CD4-positive, alpha-beta T cell treated with Interleukin-2 at 100 ng/mL for 4 hours (primary cell): ENCODE data around the gene CFH.
"Not testable (repeated sequence)": the region's sequence is repeated elsewhere in the genome, so short reads cannot be mapped to it uniquely, and the experiment has no call there.

Experiments used
- DNase-seq: peaks from one replicate; pipeline ENCODE4 v3.0.0-alpha.2; 2020; ENCODE audit warnings: low spot score

The CFH gene

DNA sequence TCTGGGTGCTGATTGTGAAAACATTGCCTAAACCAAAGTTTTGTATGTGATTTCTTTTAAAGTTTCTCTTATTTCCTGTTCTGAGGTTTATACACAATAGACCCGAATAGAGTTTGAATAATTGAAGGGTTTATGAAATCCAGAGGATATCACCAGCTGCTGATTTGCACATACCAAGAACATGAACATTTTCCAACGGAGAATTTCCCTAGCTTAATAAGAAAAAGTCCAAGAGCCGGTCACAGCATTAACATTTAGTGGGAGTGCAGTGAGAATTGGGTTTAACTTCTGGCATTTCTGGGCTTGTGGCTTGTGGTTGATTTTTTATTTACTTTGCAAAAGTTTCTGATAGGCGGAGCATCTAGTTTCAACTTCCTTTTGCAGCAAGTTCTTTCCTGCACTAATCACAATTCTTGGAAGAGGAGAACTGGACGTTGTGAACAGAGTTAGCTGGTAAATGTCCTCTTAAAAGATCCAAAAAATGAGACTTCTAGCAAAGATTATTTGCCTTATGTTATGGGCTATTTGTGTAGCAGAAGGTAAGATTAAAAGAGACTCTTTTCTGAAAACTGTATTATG, at the start of gene CFH:
Gene CFH, plus strand, starts transcription at position 407 of the 579 bp plus-strand sequence. Its CDS starts 75 bp downstream, at position 482.
- DNase-seq = peak; percentile 8

DNA sequence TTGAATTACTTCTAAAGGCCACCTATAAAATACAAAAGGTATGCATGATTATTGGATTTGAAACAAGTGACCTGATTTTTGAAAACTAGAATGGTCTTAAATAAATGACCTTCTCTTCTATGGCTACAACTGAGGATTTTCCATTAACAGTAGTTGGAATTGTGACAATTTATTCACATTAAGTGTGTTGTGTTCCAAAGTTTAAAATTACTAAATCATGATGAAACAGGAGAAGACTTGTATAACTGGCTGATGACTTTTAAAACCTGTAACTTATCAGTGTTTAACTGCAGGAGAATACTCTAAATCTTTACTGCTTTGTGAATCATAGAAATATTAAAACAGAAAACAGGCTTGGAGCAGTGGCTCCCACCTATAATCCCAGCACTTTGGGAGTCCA, 48.2 kb upstream of the CFH start:
- no peak for DNase-seq

DNA sequence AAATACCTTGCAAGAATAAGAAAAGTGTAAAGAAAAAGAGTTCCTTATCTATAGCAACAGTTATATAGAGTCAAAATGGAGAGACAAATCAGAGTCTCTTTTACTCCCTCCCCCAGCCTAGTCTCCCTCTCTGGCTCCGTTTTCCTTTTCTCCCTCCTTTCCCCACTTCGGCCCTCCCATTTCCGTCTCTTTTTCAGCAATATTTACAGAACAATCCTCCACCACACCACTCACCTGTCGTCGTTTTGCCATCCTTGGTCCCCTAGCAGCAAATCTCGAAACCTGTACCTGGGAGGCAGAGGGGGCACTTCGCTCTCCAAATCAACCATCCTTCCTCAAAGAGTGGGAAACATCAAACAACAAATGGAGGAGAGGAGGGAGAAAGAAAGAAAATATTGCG, 43.9 kb upstream of the CFH start:
- no peak for DNase-seq

DNA sequence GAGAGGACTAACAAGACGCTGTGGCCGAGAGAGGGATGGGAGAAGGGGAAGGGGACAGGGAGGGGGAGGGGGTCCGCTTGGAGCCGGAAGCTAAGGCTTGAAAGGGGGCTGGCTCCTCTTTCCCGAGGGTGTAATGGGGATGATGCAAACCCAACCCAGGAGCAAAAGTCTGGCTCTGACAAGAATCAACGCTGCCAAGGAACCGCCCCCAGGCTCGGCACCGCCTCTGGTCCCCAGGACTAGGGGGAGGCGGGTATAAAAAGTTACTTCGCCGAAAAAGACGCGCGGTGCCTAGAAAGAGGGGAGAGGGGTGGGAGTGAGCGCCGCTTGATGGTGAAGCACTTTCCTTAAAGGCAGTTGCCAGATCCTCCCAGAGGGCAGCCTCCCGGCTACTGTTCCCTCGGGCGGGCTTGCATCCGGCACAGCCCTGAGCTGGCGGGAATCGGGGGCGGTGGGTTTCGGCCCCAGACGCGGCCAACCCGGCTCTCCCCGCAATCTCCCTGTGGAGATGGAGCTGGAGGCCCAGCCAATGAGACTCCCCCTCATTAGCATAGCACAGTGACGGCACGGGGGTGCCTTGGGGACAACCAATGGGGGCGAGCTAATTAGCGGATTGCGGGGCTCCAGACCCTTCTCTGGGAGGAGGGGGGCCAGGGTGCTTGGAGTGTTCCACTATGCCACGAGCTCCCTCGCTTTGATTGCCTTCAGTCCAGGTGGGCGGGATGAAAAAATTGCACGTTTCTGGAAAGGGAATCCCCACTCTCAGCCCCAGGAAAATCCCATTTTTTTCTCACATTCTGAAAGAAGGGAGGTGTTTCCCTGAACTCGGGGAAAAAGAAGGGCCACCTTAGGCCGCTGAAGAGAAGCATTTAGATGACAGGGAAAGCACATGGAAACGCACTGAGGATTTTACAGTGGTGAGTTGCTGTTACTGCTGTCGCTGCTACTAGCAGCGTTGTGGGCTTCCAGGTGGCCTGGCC, 43.2 kb upstream of the CFH start, which contains the start of gene KCNT2:
Gene KCNT2, minus strand, starts transcription at position 51 of the 980 bp plus-strand sequence. CDS start 131 bp downstream, outside the sequence.
- DNase-seq = no peak

DNA sequence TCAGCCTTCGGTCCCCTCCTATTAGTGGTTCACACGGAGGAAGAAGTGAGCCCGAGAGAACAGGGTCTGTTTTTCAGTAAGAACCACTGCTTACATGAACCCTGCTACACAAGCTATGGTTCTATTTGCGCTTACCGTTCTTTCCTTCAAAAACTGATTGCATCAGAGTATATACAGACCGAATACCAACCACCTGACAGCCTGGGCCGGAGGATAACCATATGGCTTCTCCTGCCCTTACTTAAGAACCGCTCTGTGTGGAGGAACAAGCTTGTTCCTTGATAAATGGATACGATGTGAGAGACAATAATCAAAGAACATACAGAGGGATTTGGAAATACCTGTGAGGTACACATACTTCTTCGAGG, 42.5 kb upstream of the CFH start:
- no peak for DNase-seq

DNA sequence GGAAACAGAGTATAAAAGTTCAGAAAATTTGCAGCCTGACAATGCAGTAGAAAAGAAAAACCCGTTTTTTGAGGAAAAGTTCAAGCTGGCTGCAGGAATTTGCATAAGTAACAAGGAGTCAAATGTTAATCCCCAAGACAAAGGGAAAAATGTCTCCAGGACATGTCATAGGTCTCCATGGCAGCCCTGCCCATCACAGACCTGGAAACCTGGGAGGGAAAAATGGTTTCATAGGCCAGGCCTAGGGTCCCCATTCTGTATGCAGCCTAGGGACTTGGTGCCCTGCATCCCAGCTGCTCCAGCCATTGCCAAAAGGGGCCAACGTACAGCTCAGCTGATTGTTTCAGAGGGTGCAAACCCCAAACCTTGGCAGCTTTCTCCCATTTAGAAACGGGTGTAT, 40.0 kb upstream of the CFH start:
- DNase-seq = no peak

DNA sequence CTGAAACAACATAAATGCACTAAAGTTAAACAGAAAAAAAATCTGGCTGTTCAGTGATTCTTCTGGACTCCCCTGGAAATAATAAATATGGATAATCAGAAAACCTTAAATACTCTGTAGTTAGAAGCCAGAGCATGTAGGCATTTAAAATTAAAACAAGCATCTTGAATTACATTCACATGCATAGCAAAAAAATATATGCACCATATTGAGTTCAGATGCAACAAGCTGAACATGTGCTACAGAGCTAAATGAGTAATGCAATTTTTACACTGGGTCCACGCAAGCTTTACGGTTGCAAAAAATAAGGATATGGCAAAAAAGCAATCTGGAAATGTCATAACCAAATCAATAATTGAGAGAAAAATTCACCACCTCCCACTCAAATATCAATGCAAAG, 32.1 kb upstream of the CFH start:
- no peak for DNase-seq

DNA sequence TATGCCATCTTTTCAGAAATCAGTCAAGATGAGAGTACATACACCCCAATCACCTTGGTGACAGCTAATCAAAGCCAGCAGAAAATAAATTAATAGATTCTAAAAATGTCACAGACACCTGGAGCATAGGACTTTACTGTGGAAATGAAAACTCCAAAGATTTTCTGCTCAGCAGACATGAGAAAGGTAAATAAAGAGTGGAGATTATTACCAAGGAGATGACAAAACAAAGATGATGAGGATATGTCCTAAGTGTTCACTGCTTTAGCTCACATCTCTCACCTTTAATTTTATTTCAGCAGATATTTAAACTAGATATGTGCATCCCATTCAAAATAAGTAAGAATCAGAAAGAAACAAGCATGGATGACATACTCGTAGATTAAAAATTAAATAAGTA, 28.8 kb upstream of the CFH start:
- DNase-seq = no peak

DNA sequence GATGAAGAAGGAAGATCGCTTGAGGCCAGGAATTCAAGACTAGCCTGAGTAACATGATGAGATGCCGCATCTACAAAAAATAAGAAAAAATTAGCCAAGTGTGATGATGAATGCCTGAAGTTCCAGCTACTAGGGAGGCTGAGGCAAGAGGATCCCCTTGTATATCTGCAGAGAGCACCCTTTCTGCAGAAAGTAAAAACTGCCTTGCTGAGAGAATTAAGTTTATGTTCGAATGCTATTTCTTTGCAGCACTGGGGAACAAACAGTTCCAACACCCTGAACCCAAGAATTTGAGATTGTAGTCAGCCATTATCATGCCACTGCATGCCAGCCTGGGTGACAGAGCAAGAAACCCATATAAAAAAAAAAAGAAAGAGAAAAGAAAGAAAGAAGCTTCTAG, 23.0 kb upstream of the CFH start:
- no peak for DNase-seq

DNA sequence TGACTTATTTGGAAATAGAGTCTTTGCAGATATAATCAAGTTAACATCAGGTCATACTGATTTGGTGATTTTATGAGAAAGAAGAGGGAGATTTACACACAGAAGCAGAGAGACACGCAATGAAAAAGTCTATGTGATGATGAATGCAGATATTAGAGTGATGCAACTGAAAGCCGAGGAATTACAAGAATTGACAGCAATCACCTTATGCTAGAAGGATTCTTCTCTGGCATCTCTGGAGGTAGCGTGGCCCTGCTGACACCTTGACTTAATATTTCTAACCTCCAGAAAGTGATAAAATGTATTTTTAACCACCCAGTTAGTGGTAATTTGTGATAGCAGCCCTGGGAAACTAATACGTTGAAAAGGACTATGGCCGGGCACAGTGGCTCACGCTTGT, 14.2 kb upstream of the CFH start:
- no peak for DNase-seq

DNA sequence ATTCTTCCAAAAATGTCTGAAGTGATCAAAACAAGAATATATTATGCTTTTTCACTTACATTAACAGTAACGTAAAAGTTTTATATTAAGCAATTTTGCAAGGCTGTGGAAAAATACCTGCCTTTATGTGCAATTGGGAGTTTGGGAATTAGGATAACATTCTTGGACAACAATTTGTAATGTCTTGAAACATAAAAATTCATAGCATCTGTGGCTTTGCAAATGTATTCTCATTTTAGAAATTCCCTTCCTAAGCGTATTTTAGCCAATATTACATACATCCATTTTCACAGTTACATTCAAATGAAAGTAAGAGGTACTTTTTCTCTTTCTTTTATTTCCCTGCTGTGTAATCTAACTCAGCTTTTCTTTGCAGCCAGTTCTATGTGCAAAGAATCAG, 13.4 kb upstream of the CFH start:
- DNase-seq = no peak

DNA sequence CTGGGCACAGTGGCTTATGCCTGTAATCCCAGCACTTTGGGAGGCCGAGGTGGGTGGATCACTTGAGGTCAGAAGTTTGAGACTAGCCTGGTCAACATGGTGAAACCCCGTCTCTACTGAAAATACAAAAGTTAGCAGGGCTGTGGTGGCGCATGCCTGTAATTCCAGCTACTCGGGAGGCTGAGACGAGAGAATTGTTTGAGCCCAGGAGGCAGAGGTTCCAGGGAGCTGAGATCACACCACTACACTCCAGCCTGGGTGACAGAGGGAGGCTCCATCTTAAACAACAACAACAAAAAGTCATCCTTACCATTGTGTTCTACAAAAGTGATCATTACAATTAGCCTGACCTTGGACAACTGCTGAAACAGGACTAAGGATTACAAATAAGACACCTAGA, 12.6 kb upstream of the CFH start:
- not testable (repeated sequence) for DNase-seq

DNA sequence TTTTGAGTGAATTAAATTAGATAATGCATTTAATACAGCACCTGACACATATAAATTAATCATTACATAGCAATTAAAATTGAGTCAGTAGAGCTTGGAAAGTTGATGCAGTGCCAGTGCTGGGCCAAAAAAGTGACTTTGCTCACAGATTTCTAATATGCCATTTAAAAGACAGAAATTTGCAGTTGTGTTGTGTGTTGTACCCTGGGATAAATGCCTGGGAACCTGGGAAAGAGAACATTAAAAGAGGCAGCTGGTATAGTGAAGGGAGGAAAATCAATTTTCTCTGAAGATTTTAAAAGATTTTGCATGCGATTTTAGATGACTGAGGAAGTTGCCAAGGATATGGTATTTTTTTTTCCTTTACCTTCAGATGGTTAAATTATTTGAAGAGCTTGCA, 10.9 kb upstream of the CFH start:
- no peak for DNase-seq

DNA sequence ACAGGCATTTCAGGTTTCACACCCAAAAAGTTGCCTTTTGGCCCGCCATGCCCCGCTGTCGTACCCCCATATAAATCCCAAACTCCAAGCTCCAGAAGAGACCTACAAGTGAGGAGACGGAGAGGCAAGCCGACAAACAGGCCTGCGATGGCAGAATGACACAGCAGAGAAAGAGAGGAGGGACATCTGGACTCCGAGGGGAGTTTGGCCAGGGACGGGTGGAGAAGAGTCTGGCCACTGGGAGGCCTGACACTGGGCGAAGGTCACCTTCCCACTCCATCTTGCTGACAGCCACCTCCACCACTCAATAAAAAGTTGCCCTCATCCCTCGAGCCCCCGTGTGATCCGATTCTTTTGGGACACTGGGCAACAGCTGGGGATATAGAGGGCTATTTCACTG, 1.9 kb upstream of the CFH start:
- no peak for DNase-seq

DNA sequence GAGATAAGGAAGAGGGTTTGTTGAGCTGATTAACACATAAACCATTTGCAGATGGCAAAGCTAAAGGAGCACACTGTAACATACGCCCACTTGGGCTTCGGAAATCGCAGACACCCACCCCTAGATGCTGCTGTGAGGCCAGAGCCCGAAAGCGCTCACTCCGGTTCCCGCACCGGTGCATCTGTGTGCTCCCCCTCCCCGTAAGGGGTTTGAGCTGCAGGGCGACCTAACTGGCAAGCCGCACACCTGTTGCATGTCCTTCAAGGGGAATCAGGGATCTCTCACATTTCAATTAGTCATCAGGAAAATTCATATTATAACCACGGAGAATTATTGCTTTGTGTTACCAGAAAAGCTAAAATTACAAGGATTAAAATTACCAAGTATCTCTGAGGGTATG, 1.4 kb upstream of the CFH start:
- no peak for DNase-seq

DNA sequence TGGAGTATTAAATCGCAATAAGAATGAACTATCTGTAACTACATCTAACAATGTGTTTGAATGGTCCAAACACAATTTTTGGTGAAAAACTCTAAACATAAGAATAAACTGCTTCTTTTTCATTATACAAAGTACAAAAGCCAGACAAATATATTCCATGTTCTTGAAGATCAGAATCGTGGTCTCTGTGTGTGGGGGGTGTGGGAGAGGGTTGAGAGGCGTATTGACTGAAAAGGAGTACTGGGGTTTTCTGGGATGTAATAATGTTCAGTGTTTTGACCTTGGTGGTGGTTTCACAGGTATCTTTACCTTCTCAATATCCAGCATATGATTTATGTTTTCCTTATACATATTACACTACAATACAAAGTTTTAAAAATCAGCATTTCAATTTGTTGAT, 764 bp upstream of the CFH start:
- no peak for DNase-seq

DNA sequence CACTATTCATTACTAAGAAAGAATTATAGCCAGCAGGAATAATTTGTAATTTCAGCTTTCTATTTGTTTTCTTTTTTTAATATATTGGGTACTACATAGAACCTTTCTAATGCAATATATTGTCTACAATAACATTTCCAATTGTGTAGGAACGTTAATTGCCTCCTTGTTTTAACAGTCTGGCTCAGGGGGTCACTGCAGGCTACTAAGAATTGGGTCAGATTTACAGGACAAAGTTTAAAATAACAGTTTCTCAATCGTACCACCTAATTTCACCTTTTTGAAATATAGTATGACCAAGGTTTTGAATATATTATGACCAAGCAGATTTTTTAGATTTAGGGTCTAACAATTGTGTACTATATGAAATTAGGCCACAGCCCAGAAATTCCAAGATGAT, 2.4 kb downstream of the CFH start:
- DNase-seq = no peak

DNA sequence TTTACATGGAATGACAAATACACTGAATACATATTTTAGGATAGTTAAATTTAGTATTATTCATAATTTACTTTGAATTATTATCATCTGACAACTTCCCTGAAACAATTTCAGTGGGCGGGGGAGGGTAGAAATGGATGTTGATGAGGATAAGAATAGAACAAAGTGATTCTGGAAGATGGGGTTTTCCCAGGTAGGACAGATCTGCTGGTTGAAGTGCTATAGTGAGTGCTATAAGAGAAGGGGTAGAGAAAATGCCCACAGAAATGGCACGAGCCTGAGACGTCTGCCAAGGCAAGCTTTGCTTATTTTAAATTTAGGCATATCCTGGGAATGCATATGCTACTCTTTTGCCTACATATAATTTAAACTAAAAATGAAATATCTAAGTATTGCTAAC, 3.2 kb downstream of the CFH start:
- no peak for DNase-seq

DNA sequence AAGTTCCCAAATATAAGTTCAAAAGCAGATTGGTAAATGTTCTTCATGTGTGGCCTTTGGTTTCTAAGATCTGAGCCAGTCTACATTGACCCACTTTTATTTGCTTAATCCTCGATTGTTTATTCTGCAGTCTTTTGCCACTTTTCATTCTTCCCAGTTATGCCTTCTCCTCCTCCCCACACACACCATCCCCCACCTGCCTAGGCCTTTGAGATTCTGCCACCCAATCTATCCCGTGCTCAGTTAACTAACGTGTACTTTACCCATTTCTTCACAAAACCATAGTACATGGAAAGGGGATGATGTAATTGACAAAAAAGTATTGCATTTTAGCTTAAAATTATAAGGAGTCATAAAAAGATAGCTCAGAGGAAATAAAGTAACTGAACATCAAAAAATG, 3.7 kb downstream of the CFH start:
- no peak for DNase-seq

DNA sequence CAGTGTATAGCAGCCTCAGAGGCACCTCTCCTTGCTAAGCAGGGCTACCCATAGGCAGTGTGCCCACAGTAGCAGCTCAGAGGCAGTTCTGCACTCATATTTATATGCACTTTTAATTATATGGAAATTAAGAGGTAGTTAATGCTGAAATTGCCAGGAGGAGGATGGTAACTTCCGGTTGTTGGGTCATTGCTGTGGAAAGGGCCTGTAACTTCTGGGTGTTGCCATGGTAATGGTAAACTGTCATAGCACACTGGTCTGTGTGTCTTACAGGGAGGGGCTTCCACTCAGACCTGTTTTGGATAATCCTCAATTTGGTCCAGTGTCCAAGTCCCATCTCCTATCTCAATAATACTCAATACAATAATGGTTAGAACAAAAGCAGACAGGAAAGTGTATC, 7.6 kb downstream of the CFH start:
- DNase-seq = no peak

DNA sequence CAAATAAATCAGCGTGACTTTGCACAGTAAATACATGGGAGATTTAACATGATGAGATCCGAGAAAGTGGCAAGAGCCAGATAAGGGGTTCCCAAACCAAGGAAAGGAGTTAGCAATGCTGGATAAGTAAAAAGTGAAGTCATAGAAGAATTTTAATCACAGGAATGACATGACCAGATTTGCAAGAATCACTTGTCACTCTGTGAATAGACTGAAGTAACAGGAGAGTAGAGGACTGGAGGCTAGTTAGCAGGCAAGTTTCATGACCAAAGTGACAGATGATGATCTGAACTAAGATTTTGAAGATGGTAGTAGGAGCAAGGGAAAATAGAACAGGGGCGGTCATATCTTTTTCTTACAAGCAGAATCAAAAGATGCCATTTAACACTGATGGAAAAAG, 8.4 kb downstream of the CFH start:
- no peak for DNase-seq

DNA sequence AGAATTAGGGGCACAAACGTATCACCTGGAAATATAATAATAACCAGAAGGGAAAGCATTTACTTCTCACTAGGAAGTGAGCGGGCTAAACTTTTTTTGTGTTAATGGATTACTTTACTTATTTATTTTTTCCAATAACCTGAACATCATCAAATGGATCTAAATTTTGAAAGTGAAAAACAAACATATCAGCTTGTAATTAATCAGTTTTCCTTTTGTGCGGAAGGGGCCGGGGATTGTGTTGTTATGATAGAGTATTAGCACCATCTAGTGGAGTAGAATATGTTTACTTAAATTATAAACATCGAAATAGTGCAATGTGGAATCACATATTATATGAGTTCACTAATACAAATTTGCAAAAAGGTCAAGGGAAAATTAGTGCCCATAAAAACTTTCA, 9.0 kb downstream of the CFH start:
- peak; percentile 47 for DNase-seq

DNA sequence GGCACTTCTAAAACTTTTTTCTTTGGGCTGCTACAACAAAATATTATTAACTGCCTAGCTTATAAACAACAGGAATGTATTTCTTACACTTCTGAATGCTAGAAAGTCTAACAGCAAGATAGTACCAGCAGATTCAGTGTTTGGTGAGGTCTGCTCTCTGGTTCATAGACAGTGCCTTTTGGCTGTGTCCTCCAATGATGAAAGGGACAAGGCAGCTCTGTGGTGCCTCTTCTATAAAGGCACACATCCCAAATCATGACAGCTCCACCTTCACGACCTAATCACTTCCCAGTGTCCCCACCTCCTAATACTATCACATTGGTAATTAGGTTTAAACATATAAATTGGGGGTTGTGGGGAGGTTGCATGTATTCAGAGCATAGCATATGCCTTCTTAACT, 9.5 kb downstream of the CFH start:
- no peak for DNase-seq

DNA sequence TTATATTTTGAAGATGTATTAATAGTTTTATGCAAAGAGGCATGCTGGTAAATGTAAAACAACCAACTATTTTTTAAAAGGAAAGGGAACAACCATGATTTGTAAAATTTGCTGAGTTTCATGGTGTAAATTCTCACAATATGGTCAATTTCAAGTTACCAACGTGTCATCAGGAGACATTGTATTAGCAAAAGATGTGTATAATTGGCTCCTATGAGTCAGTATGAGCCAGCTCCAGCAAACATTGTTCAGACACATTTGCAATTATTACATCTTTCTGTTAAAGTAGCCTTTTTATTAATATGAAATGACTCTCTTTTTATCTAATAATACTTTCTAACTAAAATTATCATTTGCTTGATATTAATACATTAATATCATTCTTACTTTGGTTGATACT, 15.3 kb downstream of the CFH start:
- no peak for DNase-seq
